Stimulated activated CD8-positive, alpha-beta memory T cell treated with anti-CD3 and anti-CD28 coated beads, Interleukin-12 subunit alpha, Interleukin-12 subunit beta, amount 100 ng/mL, for 4 hours (primary cell): Measurements from ENCODE around the gene N4BP2.
"Not testable (repeated sequence)": the region's sequence is repeated elsewhere in the genome, so short reads cannot be mapped to it uniquely, and the experiment has no call there.

Experiments used
- DNase-seq: peaks from one replicate; pipeline ENCODE4 v3.0.0-alpha.2; 2020; ENCODE audit warnings: low read depth

N4BP2 gene

DNA sequence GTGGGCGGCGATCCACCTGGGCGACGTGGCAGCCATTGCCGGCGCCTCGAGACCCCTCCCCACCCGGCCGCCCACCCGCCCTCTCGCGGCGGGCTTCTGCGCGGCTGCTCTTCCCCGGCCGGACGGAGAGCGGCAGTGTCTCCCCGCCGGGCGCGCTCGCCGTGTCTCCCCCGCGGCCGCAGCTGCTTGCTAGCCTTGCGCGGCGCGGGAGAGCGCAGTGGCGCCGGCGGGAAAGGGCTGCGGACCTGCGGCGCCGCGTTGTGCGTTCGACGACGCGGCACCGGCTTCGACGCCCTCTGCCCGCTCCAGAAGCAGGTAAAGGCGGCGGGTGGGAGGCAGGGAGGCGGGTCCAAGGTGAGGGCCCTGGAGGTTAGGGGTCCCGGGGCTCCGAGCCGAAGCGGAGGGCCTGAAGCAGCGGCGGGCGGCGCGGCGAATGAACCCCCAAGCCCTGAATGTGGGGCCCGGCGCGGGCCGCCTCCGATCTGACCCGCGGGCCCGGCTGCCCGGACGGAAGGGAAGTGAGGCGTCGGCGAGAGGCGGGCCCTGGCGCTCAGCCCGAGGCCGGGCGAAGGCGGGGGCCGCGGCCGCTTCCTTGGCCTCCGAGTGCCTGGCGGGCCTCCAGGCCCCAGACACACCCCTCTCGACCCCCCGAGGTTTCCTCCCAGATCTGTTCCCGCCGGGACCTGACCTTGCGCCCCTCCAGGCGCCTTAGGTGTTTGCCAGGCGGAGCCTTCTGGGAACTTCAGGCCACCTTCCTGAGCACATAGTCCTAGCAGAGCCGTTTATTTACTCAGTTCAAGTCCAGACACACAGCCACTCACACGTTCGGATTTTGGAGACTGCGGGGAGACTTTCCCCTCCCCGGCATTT lies at the start of gene N4BP2:
TSS of gene N4BP2 (plus strand) at position 135 of the 870 bp plus-strand sequence. CDS start 40,491 bp downstream, outside the sequence.
- peak; percentile 66 for DNase-seq

DNA sequence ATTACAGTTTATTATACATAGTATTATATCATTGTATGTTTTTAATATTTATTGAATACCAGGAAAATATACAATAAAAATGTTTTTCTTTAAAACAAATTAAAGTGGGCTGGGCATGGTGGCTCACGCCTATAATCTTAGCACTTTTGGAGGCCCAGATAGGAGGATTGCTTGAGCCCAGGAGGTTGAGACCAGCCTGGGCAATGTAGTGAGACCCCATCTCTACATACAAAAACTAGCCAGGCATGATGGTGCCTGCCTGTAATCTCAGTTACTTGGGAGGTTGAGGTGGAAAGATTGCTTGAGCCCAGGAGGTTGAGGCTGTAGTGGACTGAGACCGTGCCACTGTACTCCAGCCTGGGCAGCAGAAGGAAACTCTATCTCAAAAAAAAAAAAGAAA lies 40.6 kb upstream of the N4BP2 start:
- no peak for DNase-seq

DNA sequence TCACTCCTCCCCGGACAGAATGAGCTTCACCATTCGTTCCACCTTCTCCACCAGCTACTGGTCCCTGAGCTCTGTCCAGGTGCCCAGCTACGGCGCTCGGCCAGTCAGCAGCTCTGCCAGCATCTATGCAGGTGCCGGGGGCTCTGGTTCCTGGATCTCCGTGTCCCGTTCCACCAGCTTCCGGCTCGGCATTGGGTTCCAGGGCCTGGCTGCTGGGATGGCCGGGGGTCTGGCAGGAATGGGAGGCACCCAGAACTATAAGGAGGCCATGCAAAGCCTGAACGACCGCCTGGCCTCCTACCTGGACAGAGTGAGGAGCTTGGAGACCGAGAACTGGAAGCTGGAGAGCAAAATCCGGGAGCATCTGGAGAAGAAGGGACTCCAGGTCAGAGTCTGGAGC lies 36.4 kb upstream of the N4BP2 start:
- no peak for DNase-seq

DNA sequence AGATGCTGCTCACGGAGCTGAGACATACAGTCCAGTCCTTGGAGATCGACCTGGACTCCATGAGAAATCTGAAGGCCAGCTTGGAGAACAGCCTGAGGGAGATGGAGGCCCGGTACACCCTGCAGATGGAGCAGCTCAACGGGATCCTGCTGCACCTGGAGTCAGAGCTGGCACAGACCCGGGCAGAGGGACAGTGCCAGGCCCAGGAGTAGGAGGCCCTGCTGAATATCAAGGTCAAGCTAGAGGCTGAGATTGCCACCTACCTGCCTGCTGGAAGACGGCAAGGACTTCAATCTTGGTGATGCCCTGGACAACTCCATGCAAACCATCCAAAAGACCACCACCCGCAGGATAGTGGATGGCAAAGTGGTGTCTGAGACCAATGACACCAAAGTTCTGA lies 35.5 kb upstream of the N4BP2 start:
- DNase-seq: not testable (repeated sequence)

DNA sequence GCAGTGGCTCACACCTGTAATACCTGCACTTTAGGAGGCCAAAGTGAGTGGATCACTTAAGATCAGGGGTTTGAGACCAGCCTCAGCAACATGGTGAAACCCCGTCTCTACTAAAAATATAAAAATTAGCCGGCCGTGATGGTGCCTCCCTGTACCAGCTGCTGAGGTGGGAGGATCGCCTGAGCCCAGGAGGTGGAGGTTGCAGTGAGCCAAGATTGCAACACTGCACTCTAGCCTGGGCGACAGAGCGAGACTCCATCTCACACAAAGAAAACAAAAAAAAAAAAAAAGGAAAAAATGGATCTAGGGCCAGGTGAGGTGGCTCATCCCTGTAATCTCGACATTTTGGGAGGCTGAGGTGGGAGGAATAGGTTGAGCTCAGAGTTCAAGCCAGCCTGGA lies 32.6 kb upstream of the N4BP2 start:
- not testable (repeated sequence) for DNase-seq

DNA sequence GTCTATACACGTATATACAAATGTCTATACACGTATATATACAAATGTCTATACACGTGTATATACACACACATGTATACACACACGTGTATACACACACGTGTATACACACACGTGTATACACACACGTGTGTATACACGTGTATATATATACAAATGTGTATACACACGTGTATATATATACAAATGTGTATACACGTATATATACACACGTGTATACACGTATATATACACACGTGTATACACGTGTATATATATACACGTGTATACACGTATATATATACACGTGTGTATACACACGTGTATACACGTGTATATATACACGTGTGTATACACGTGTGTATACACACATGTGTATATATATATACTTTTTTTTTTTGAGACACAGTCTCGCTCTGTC lies 23.9 kb upstream of the N4BP2 start:
- DNase-seq: no peak

DNA sequence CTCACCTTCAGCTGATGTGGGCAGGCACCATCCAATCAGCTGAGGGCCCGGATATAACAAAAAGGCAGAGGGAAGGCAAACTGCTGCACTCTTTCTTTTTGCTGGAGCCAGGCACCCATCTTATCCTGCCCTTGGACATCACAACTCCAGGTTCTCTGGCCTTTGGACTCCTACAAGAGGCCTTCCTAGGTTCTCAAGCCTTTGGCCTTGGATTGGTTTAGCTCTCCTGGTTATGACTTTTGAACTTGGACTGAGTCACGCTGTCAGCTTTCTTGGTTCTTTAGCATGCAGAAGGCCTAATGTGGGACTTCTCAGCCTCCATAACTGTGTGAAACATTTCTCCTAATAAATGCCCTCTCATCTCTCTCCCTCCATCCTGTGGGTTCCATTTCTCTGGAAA lies 23.0 kb upstream of the N4BP2 start:
- no peak for DNase-seq

DNA sequence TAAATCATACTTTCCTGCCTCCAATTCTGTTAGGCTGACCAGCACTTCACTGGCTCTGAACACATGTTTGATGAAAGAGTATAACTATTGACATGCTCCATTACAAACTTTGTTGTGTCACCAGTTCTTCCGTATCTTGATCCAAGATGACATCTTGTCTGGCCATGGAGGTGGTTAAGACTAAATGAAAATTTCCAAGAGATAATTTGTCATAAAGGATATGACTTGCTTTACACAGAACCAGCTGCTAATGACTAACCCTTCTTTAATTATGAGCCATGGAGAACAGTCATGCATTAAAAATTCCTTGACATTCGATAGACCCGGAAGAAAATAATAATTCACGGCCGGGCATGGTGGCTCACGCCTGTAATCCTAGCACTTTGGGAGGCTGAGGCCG lies 17.7 kb upstream of the N4BP2 start:
- no peak for DNase-seq

DNA sequence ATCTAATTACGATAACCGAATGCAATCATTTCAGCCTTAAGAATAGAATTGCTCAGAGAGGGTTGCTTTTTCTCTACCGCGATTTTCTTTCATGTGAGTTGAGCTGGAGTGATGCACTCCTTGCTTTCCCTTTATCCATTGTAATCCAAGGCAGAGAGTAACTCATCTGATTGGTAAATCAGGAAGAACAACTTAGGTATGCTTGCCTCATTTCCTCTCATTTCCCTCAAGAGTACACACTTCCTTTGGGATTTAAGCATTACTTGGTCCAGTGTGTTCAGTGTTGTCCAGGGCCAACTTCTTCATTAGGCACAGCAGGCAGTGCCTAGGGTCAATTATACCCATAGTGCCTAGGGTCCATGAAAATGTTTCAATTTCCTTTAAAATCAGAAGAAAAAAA lies 15.7 kb upstream of the N4BP2 start:
- DNase-seq: no peak

DNA sequence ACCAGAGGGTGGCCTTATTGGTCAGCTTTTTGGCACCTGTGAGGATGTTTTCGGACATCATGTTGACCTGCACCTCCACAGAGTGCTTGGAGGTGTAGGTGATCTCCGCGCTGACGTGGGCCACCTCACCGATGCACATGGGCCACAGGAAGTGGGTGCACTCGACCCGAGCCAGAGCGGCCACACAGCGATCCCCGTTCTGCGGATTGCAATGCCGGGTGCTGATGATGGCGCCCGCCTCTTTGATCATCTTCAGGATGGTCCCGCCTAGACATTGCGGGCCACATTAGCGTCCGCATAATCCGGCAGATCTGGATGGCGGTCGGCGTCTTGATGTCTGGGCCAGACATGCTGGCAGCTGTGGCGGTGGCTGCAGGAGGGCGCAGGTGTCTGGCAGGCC lies 12.9 kb upstream of the N4BP2 start:
- DNase-seq: no peak

DNA sequence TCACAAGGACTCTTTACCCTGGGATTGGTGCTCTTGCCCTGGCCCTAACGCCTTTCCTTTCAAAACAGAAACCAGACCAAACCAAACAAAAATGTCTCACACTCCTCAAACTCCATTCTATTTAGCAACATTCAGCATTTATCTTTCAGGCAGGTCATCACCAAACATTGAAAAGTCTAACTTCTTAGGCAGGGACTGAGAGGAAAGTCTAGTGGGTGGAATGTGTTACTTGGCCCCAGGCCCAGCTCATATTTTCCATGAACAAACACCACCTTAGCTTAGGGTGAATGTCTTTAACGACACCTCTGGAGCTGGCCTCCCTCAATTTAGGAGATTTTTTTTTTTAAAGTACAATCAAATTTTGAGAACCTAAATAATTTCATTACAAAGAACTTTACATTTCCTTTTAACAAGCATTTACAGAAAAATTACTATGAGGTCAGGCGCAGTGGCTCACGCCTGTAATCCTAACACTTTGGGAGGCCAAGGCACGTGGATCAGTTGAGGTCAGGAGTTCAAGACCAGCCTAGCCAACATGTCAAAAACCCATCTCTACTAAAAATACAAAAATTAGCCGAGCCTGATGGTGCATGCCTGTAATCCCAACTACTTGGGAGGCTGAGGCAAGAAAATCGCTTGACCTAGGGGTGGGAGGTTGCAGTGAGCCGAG lies 10.2 kb upstream of the N4BP2 start:
- no peak for DNase-seq

DNA sequence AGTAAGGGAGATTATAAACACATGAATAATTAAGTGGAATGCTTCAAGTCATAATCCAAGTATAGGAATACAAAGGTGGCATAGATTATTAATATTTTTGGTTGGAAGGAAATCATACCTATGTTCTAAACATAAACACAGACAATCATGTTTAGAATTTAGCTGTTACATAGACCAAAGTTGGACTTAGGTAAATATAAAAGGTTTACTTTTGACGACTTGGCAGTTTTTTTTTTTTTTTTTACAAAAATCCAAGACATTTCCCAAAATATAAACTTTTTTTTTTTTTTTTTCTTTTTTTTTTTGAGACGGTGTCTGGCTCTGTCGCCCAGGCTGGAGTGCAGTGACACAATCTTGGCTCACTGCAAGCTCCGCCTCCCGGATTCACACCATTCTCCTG lies 3.5 kb upstream of the N4BP2 start:
- DNase-seq: no peak

DNA sequence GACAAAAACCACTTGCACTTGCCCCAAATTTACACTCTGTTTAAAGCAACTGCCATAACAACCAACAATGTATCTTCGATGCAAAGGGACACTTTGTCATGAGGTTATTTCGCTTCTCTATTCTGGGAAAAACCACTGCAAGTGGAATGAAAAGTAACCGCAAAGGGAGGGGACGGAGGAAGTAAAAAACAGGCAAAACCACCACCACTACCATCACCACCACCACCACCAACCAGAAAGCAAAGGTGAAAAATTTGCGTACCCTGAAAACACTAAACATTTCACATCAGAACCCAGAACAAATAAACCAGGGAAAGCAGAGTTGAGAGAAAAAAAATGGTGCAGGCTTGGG lies 1.2 kb upstream of the N4BP2 start:
- DNase-seq: no peak

DNA sequence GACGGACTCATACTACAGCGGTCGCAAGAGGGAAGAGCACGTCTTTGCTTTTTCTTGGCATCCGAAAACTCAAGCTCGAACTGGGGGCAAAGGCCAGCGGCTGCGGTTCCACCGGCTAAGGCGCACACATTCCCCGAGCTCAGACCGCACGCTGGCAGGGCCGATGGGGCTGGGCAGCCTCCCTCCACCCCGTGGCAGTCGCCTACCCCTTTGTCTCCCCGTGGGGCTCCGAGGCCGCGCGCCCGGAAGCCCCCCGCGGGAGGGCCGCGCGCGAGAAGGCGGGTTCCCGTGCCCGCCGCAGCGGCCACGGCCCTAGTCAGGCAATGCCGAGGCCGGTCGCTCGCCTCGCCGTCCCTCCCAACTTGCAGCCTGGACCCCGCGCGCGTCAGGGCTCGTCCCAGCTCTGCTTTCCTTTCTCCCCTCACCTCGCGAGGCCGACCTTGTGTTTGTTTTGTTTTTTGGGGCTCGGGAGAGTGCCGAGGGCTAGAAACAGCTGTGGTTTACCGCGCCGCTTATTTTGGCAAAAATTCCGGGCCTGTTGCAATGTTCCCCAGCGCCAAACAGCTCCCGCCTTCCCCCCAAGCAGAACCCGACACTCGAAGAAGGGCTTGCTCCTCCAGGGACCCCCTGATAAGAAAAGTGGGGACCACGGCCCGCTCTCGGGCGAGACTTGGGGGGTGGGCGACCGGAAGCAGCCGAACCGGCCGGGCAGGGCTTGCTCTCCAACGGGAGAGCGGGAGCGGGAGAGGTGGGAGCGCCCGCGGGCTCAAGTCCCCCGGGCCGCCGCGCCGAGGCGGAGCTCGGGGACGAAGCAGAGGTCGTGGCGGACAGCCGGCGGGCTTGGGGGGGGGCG lies 561 bp upstream of the N4BP2 start:
- peak; percentile 38 for DNase-seq

DNA sequence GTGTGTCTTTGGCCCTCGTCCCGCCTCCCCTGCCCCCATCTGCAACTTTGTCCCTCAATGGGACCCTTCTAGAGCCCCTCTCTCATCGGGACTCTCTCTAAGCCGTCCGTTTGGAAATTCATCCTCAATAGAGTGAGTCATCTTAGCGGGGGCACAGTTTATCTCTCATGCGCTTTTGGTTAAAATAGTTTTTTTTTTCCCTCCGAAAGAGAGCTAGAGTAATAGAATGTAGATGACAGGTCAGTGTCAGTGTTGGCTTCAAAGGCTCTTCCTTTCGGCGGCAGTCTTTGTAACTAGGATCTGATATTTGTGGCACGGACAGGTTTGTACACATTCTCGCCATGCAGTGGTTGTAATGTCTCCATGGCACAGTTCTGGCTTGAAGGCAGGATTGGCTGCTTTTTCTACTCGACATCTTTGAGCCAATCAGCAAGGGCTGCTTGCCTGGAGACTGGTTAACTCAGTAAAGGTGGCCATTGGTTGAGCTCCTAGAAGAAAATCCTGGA lies 989 bp downstream of the N4BP2 start:
- peak; percentile 24 for DNase-seq

DNA sequence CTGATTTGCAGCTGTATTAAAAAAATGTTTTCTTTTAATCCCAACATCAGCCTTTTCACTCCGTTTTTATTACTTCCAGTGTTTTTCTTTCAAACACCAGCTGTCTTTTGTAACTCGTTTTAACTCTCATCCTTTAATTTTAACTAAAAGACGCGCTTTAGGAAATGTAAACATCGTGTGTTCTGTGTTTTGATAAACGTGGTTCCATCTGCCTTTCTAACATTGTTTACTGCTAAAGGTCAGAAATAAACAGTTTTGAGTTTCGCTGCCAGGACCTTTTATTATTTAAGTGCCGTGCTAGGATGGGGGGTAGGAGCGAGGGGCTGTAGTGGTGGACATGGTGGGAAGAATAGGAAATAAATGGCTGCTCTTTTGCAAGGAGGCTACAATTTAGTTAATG lies 1.5 kb downstream of the N4BP2 start:
- no peak for DNase-seq

DNA sequence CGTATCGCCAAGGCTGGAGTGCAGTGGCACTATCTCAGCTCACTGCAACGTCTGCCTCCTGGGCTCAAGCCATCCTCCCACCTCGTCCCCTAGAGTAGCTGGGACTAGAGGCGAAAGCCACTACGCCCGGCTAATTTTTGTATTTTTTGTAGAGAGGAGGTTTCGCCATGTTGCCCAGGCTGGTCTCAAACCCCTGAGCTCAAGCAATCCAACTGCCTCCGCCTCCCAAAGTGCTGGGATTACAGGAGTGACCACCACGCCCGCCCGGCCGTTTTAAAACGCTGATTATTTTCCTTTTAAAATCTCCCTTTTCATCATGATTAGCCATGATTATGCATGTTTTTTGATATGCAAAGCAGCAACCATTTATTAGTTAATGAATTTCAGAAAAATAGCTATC lies 2.2 kb downstream of the N4BP2 start:
- no peak for DNase-seq

DNA sequence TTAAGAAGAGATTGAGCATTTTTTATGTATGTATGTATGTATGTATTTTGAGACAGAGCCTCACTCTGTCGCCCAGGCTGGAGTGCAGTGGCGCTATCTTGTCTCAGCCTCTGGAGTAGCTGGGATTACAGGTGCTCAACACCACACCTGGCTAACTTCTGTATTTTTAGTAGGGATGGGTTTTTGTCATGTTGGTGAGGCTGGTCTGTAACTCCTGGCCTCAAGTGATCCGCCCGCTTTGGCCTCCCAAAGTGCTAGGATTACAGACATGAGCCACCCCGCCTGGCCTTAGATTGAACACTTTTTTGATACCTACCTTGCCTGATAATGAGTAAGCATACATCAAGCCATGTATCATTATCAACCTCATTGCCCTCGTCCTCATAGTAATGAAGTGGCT lies 2.7 kb downstream of the N4BP2 start:
- no peak for DNase-seq

DNA sequence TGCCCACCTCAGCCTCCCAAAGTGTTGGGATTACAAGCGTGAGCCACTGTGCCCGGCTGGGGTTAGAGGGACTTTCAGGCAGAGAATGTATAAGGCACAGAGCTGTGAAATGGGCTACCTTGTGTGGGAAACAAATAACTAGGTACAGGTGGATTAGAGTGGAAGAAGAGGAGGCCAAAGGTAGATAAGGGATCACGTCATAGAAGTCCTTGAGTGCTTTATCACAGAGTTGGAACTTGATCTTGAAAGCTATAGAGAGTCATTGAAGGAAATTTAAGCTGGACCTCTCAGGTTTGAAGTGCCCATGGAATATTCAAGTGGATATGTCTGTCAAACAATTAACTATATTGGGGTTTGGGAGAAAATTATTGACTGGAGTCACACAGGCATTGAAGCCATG lies 8.4 kb downstream of the N4BP2 start:
- no peak for DNase-seq

DNA sequence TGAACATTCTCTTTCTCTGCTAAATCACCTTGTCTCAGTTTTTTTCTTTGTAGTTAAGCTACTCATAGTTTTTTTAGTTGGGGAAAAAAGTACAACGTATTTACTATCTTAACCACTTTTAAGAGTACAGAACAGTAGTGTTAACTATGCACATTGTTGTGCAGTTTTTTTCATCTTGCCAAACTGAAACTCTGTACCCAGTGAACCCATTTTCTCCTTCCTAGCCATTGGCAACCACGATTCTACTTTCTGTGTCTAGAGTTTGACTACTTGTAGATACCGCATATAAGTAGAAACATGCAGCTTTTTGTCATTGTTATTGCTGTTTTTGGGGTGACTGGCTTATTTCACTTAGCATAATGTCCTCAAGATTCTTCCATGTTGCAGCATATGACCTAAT lies 10.0 kb downstream of the N4BP2 start:
- no peak for DNase-seq

DNA sequence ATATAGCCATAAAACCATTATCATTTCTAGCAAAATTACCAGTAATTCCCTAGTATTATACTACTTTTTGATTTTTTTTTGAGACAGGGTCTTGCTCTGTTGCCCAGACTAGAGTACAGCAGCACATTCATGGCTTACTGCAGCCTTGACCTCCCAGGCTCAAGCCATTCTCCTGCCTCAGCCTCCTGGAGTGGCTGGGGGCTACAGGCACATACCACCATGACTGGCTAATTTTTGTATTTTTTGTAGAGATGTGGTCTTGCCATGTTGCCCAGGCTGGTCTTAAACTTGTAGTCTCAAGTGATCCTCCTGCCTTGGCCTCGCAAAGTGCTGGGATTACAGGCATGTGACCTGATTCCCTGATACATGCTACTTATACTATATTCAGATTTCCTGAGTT lies 13.7 kb downstream of the N4BP2 start:
- no peak for DNase-seq

DNA sequence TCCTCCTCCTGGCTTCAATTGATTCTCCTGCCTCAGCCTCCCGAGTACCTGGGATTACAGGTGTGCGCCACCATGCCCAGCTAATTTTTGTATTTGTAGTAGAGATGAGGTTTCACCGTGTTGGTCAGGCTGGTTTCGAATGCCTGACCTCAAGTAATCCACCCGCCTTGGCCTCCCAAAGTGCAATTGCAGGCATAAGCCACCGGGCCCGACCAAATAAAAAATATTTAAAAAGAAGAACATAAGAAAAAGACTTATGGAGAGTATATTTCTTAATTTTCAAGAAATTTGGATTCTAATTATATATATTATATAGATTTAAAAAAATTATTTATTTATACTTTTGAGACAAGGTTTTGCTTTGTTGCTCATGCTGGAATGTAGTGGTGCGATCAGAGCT lies 29.8 kb downstream of the N4BP2 start:
- no peak for DNase-seq
